ENCODE measurements around the gene CSNK1G1.
"Not testable (repeated sequence)": the region's sequence is repeated elsewhere in the genome, so short reads cannot be mapped to it uniquely, and the experiment has no call there.

The CSNK1G1 gene

GRCh38 chr15:64131547-64131946, 224.4 kb downstream of the CSNK1G1 start:
- no peaks in the 10 kb centered on the region for H3K4me1 ChIP-seq (ENCODE audit: control insufficient read depth, insufficient read depth, low read length)
- H3K36me3 ChIP-seq (ENCODE audit: control insufficient read depth, insufficient read depth, low read length), result peaks cover 14% of the 10 kb centered on the region
- no peaks in the 10 kb centered on the region for H3K9me3 ChIP-seq (ENCODE audit: control insufficient read depth, insufficient read depth, low read length)
- H3K9ac ChIP-seq (ENCODE audit: low read depth, low read length), result no peak overlapping the region
- H3K4me3 ChIP-seq (ENCODE audit: low read depth, low read length), result no peak overlapping the region
- H3K27me3 ChIP-seq (ENCODE audit: control insufficient read depth, insufficient read depth, low read length), result no peaks in the 10 kb centered on the region

- H3K9ac ChIP-seq (ENCODE audit: low read depth, low read length), result no peak overlapping the region
- no peak overlapping the region for H3K4me3 ChIP-seq (ENCODE audit: low read depth, low read length)
- H3K4me1 ChIP-seq (ENCODE audit: control insufficient read depth, insufficient read depth, low read length), result no peaks in the 10 kb centered on the region
- no peaks in the 10 kb centered on the region for H3K27me3 ChIP-seq (ENCODE audit: control insufficient read depth, insufficient read depth, low read length)
- H3K9me3 ChIP-seq (ENCODE audit: control insufficient read depth, insufficient read depth, low read length), result no peaks in the 10 kb centered on the region
- peaks cover 13% of the 10 kb centered on the region for H3K36me3 ChIP-seq (ENCODE audit: control insufficient read depth, insufficient read depth, low read length)
Observed at GRCh38 chr15:64130159-64130558, 225.8 kb downstream of the CSNK1G1 start.

- H3K36me3 ChIP-seq (ENCODE audit: control insufficient read depth, insufficient read depth, low read length), result peaks cover 13% of the 10 kb centered on the region
- no peaks in the 10 kb centered on the region for H3K27me3 ChIP-seq (ENCODE audit: control insufficient read depth, insufficient read depth, low read length)
- H3K4me3 ChIP-seq (ENCODE audit: low read depth, low read length), result no peak overlapping the region
- H3K4me1 ChIP-seq (ENCODE audit: control insufficient read depth, insufficient read depth, low read length), result no peaks in the 10 kb centered on the region
- H3K9me3 ChIP-seq (ENCODE audit: control insufficient read depth, insufficient read depth, low read length), result no peaks in the 10 kb centered on the region
- H3K9ac ChIP-seq (ENCODE audit: low read depth, low read length), result no peak overlapping the region
Observed at GRCh38 chr15:64127521-64128270, 228.3 kb downstream of the CSNK1G1 start.

GRCh38 chr15:64125978-64126377, 230.0 kb downstream of the CSNK1G1 start:
- Histone ChIP-seq H3K9ac (ENCODE audit: low read depth, low read length) (no peak overlapping the region), H3K27me3 (ENCODE audit: control insufficient read depth, insufficient read depth, low read length) (no peaks in the 10 kb centered on the region), H3K36me3 (ENCODE audit: control insufficient read depth, insufficient read depth, low read length) (no peaks in the 10 kb centered on the region), H3K9me3 (ENCODE audit: control insufficient read depth, insufficient read depth, low read length) (no peaks in the 10 kb centered on the region), H3K4me3 (ENCODE audit: low read depth, low read length) (no peak overlapping the region), H3K4me1 (ENCODE audit: control insufficient read depth, insufficient read depth, low read length) (no peaks in the 10 kb centered on the region)

- Histone ChIP-seq H3K4me1 (ENCODE audit: control insufficient read depth, insufficient read depth, low read length) (no peaks in the 10 kb centered on the region), H3K27me3 (ENCODE audit: control insufficient read depth, insufficient read depth, low read length) (no peaks in the 10 kb centered on the region)
Observed at GRCh38 chr15:64122936-64123351, 233.0 kb downstream of the CSNK1G1 start.

GRCh38 chr15:64122444-64122843, 233.5 kb downstream of the CSNK1G1 start:
- Histone ChIP-seq H3K4me3 (ENCODE audit: low read depth, low read length) (no peak overlapping the region), H3K4me1 (ENCODE audit: control insufficient read depth, insufficient read depth, low read length) (no peaks in the 10 kb centered on the region), H3K36me3 (ENCODE audit: control insufficient read depth, insufficient read depth, low read length) (peaks cover 3% of the 10 kb centered on the region), H3K9ac (ENCODE audit: low read depth, low read length) (no peak overlapping the region), H3K27me3 (ENCODE audit: control insufficient read depth, insufficient read depth, low read length) (no peaks in the 10 kb centered on the region), H3K9me3 (ENCODE audit: control insufficient read depth, insufficient read depth, low read length) (no peaks in the 10 kb centered on the region)

More at GRCh38 chr15:64122936-64123351, 233.0 kb downstream of the CSNK1G1 start:
- no peaks in the 10 kb centered on the region for H3K9me3 ChIP-seq (ENCODE audit: control insufficient read depth, insufficient read depth, low read length)
- peaks cover 3% of the 10 kb centered on the region for H3K36me3 ChIP-seq (ENCODE audit: control insufficient read depth, insufficient read depth, low read length)
- no peak overlapping the region for H3K4me3 ChIP-seq (ENCODE audit: low read depth, low read length)
- H3K9ac ChIP-seq (ENCODE audit: low read depth, low read length), result no peak overlapping the region

GRCh38 chr15:64121614-64122013, 234.4 kb downstream of the CSNK1G1 start:
- no peak overlapping the region for H3K9ac ChIP-seq (ENCODE audit: low read depth, low read length)
- no peaks in the 10 kb centered on the region for H3K9me3 ChIP-seq (ENCODE audit: control insufficient read depth, insufficient read depth, low read length)
- no peaks in the 10 kb centered on the region for H3K27me3 ChIP-seq (ENCODE audit: control insufficient read depth, insufficient read depth, low read length)
- no peaks in the 10 kb centered on the region for H3K4me1 ChIP-seq (ENCODE audit: control insufficient read depth, insufficient read depth, low read length)
- no peak overlapping the region for H3K4me3 ChIP-seq (ENCODE audit: low read depth, low read length)
- peaks cover 3% of the 10 kb centered on the region for H3K36me3 ChIP-seq (ENCODE audit: control insufficient read depth, insufficient read depth, low read length)

- H3K4me3 ChIP-seq (ENCODE audit: low read depth, low read length); H3K4me1 ChIP-seq (ENCODE audit: control insufficient read depth, insufficient read depth, low read length); H3K9ac ChIP-seq (ENCODE audit: low read depth, low read length); H3K9me3 ChIP-seq (ENCODE audit: control insufficient read depth, insufficient read depth, low read length); H3K27me3 ChIP-seq (ENCODE audit: control insufficient read depth, insufficient read depth, low read length); H3K36me3 ChIP-seq (ENCODE audit: control insufficient read depth, insufficient read depth, low read length): not testable (repeated sequence)
Observed at GRCh38 chr15:64120322-64120721, 235.7 kb downstream of the CSNK1G1 start.

GRCh38 chr15:64117759-64118487, 238.1 kb downstream of the CSNK1G1 start:
- no peaks in the 10 kb centered on the region for H3K4me1 ChIP-seq (ENCODE audit: control insufficient read depth, insufficient read depth, low read length)
- H3K36me3 ChIP-seq (ENCODE audit: control insufficient read depth, insufficient read depth, low read length), result peaks cover 3% of the 10 kb centered on the region
- H3K9me3 ChIP-seq (ENCODE audit: control insufficient read depth, insufficient read depth, low read length), result no peaks in the 10 kb centered on the region
- H3K9ac ChIP-seq (ENCODE audit: low read depth, low read length), result no peak overlapping the region
- H3K4me3 ChIP-seq (ENCODE audit: low read depth, low read length), result no peak overlapping the region
- H3K27me3 ChIP-seq (ENCODE audit: control insufficient read depth, insufficient read depth, low read length), result no peaks in the 10 kb centered on the region
